PC-9 (cell line): Measurements from ENCODE around the gene PUS10.

ENCODE experiments used
- CTCF ChIP-seq: fragments of 200-600 bp; sonication (generic); conservative IDR thresholded peaks from 2 replicates; pipeline ENCODE4 v1.6.1; 2017; ENCODE audit warnings: mixed run types, antibody characterized with exemption, mild to moderate bottlenecking, moderate library complexity
- EZH2 ChIP-seq: fragments of 200-600 bp; sonication (generic); IDR thresholded peaks from 2 replicates; pipeline ENCODE4 v1.8.0; 2017; ENCODE audit warnings: antibody characterized with exemption, low read depth

GRCh38 chr2:60939622-60940021 is 78.4 kb downstream of the PUS10 start:
- TF ChIP-seq CTCF (no peak), EZH2 (no peak)
